ENCODE measurements around the gene E4F1.
"Not testable (repeated sequence)": the region's sequence is repeated elsewhere in the genome, so short reads cannot be mapped to it uniquely, and the experiment has no call there.

The E4F1 gene

DNA sequence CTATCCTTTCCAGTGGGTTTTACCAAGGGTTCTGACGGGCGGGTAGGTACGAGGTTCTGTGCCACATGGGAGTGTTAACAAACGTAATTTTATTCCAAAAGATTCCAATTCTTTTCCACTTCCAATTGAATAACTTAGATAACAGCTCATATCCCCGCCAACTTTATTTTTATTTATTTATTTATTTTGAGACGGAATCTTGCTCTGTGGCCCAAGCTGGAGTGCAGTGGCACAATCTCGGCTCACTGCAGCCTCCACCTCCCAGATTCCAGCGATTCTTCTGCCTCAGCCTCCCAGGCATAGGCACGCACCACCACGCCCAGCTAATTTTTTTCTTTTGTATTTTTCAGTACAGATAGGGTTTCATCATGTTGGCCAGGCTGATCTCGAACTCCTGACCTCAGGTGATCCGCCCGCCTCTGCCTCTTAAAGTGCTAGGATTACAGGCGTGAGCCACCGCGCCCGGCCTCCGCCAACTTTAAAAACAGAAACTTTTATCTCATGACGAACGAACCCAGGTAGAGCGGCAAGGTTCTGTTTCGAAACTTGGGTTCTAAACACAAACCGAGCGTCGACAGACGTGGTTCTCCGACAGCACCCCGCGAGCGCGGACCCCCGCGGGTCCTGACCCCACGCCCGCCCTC is 27.4 kb downstream of the E4F1 start:
- DNase-seq, result peak in 2 of 4 experiments; percentile 32 to 36

DNA sequence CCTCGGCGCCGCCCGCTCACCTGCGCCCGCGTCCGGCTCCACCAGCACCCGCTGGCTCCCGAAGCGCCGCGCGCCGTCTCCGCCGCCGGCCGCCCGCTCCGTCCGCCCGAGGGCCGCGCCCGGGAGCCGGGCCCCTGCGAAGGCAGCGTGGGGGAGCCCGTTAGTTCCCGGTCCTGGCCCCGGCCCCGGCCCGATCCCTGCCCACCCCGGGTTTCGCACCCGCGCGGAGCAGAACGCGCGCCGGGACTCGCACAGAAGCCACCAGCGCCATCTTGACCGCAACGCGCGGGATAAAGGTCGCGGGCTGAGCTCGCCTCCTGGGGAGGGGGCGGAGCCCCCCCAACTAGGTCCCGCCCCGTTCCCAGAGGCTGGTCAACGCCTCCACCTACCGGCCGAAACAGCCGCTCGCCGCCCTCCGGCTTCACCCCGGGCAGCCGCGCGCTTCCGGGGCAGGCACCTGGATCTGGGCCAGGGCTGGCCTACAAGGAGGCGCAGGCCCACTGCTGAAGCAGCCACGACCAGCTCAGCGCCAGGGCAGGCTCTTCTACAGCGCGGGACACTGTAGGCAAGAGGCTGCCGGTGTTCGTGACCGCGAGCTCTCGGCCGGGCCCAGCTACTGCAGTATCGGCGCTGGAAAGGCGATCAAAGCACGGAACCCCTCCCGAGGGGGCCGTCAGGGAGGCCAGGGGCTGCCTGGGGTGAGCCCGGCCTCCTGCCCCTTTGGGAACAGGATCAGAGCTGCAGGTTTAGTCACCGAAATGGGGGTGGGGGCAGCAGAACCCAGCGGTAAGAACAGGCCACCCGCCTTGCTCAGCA is 28.1 kb downstream of the E4F1 start, which contains the start of gene ECI1:
Gene ECI1 (minus strand): TSS at position 292 of the 816 bp plus-strand sequence. CDS start 21 bp downstream, at position 271.
- peak; percentile 97 to 99 (median 98) for DNase-seq

DNA sequence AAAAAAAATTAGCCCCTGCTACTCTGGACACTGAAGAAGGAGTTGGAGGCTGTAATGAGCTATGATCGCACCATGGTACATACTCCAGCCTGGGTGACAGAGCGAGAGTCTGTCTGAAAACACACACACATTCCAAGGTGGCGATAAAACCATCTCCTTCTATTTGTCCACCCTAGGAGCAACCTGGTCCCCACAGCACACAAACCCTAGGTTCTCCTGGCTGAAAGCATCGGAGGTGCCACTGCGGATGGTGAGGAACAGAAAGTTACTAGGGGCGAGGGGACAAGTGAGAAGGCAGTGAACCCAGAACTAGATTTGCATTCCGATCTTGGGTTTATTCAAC is 29.4 kb downstream of the E4F1 start:
- DNase-seq, result no peak

DNA sequence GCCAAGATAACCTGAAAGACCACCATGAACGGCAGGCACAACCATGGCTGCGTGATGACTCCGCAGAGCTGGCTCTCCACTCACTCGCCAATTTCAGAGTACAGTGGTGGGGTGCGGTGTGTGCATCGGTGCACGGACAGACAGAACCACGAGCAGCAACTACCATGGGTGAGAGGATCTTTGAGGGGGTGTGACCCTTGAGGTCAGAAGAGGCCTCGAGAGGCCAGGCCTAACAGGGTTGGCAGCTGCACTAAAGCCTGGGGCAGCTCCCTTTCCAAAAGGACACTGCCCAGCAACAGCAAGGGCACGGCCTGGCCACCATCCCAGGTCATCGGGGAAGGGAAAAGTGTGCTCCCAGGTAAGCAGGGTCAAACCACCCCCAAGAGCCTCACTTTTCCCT is 29.9 kb downstream of the E4F1 start:
- no peak for DNase-seq

DNA sequence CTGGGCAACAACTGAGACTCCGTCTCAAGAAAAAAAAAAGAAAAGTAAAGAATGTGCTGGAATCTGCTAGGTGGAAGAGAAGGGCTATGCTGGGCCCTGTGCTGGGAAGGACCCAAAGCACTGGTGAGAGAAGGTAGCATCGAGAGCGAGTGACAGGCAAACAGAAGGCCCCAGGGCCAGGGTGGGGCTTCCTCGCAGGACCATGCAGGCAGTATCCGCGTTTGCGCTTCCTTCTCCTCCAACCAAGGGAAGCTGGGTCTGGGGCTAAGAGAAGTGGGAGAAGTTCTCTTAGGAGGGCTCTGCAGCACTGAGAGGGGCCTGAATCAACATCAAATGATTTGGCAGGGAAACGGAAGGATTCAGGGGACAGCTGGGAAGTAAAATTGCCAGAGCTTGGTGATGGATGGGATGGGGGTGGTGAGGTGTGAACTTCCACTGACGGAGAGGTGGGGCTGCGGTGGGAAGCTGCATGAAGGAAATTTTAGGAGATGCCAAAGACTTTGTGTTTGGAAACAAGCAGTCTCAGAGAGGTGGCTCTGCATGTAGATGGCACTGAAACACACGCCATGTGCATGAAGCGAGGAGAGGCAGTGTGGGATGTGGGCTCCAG is 33.2 kb downstream of the E4F1 start:
- DNase-seq, result no peak

DNA sequence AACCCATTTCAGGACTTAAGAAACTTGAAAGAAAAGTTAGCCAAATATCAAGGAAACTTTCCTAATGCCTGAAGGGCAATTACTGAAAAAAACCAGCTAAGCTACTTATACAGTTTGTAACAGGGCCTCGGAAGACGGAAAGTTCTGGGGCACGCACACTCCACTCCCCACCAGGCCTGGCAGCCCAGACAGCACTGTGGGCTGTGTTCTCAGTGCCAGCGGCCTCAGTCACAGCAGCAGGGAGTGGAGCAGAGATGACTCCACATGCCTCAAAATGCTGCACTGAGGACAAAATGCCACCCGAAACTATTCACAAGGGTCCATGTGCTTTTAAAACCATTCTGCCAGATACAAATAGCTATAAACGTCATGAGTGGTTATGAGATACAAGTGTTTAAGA is 34.3 kb downstream of the E4F1 start:
- no peak for DNase-seq

DNA sequence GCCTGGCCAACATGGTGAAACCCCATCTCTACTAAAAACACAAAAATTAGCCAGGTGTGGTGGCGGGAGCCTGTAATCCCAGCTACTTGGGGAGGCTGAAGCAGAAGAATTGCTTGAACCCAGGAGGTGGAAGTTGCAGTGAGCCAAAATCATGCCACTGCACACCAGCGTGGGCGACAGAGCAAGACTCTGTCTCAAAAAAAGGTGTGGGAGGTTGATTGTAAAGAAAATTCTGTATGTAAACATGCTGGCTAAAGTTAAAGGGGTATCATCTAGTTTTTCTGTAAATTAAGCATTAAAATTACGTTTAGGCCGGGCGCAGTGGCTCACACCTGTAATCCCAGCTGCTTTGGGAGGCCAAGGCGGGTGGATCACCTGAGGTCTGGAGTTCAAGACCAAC is 35.1 kb downstream of the E4F1 start:
- peak in 1 of 4 experiments; percentile 7 for DNase-seq

DNA sequence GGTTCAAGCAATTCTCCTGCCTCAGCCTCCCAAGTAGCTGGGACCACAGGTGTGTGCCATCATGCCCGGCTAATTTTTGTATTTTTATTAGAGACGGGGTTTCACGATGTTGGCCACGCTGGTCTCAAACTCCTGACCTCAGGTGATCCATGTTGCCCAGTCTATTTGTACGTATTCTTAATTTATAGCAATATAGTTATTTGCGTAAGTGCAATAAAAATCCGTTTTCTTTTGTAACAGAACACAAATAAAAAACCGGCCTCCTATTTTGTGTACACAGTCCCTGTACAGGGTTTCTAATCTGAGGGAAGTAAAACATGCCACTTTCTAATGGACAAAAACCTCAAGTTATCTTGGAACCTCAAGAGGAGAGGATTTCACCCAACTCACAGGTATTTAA is 36.9 kb downstream of the E4F1 start:
- DNase-seq, result no peak

DNA sequence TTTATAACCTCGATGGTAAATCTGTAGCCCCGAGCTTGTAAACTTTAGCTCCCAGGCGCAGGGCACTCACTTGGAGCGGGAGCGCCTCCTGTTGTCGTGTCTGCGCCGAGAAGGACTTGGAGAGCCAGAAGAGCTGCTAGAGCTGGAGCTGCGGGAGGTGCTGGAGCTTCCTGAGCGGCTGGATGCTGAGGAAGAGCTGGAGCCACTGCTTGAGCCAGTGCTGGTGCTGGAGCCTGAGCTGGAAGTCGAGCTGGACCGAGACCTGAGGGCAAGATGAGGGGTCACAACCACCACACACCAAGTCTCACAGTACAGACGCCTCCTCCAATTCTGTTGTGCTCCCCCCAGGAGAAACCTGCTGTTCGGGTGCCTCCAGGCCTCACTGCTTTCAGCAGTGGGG is 39.6 kb downstream of the E4F1 start:
- not testable (repeated sequence) for DNase-seq

DNA sequence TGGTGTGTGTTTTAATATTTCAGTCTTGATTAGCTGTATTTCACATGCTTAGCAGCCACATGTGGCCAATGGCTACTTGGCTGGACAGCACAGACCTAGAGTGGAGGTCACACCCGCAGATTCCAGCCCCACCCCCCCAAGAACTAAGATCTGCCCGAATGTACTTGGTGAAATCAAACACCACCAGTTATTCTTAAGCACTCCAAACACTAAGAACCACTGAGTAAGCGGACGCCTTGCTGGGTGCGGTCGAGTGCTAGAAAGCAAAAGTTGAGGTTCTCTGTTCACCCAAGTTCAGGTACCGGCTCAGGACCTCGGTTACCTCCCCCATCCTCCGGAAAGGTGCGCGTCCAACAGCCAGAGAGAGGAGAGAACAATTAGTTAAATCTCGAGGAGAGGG is 43.5 kb downstream of the E4F1 start:
- not testable (repeated sequence) for DNase-seq

DNA sequence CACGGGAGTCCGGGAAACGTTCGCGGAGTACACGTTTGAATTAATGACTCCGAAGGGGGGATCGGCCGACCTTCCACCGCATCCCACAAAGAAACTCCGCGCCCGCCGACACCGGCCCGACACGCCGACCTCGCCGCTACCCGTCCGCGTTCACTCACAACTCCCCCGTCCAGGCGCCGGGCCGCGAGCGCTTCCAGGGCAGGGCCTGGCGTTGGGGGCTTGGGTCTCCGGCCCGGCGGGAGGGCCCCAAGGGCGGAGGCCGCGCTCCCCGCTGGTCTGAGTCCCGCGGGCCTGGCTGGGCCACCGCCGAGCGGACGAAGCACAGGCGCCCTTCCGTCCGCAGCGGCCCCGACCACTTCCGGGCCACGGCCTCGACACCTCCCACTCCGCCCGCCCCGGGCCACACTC is 44.1 kb downstream of the E4F1 start:
- DNase-seq, result not testable (repeated sequence)

DNA sequence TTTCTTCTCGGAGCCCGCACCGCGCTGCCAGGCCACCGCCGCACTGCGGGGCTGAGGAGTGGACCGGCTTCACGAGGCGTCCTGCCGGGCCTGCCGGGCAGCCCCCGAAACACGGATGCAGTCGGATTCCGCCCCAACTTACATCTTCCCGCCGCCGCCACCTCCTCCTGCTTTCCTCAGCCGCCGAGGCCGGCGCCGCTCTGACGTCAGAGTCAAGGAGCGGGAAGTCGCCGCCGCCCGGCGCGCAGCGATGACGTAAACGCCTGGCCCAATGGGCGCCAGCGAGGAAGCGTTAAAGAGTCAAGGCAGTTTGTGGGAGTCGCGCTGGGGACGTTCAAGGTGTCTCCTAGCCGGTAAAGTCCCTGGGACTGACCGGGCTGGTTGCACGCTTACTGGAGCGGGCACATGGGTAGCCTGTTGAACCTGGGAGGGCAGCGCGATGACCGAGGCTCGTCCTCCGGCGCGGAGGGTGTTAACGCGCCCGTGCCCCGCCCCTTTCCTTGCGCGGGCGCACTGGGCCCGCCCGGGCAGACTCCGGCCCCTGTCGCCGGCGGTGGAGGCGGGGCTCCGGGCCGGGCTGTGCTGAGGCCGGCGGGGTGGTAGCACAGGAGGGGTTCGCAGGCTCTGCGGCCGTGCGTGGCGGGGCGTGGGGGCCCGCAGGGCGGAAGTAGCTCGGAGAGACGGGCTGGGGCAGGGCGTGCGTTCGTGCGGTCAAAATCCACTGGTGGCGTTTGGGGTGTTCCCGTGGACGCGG is 44.7 kb downstream of the E4F1 start, which contains the start of gene RNPS1:
Gene RNPS1 (minus strand): TSS at position 214 of the 754 bp plus-strand sequence. CDS start 3,483 bp downstream, outside the sequence.
- peak; percentile 98 to 99 (median 98) for DNase-seq

DNA sequence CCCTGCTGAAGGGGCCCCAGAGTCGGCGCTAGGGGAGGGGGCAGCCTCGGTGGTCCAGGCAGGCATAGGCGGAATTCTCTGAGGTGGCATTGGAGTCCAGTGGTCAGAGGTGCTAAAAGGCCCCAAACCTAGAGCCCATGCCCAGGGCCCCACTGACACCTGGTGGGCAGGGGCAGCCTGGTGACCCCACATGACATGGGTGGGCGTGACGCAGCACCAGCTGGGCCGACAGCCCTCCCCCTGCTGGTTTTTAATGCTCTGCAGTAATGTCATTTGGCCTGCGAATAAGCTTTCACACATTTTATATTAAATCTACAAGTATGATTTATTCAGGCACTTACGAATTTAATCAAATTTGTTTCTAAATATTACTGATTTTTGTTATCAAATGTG is 46.7 kb downstream of the E4F1 start:
- DNase-seq, result no peak

DNA sequence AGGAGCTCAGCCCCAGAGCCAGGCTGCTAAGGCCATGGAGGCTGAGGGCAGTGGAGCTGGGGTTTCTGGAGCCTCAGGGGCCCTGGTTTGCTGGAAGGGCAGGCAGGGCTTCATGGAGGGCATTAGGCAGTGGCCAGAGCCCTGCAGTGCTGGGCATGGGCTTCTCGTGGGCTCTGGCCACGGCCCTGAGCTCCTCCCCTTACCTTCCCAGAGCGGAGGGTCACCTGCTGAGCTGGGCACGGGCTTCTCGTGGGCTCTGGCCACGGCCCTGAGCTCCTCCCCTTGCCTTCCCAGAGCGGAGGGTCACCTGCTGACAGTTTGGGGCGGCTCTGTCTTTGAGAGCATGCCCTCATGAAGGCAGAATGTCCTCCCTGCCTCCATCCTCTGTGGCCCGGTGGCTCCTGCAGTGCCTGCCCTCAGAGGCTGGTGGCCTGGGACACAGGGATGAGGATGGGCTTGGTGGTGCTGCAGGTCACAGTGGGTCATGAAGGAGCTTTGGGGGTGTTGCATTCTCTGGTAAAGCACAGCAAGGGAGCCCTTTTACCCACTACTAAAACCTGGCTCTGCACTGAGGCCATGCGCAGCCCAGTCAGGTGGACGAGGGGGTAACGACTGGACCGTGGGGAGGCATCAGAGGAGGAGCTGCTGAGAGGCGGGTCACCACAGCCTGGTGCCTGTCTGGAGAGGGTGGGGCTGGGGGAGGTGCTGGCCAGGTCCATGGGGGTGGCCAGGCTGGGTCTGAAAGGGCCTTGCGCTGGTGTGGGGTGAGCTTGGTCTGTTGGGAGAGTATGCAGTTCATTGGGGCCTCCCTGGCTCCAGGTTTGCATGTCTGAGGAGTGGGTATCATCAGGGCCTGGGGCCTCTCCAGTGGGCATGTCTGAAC is 47.4 kb downstream of the E4F1 start:
- DNase-seq, result no peak

DNA sequence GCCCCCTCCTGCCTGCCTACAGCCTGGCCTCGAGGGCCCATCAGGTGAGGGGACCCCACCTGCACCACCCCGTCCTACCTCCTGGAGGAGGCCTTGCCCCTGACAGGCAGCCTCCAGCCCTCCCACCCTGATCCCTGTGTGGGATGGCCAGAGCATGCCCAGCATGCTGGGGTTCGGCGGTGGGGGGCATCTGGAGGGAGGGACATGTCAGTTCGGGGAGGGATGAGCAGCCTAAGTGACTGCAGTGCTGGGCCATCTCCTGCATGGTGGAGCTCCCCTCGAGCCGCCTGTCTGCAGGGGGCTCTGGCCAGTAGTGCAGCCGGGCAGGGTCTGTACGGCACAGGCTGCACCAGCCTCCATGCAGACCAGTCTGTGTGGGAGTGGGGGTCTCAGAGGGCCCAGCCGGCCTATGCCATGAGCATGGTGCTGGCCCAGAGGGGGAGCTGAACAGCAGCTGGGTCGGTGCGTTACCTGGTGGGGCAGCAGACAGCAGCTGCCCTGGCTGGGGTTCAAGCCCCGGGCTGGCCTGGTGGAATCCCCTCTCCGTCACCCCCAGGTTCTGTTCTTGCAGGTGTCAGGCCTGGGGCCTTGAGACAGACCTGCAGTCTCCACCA is 48.6 kb downstream of the E4F1 start:
- DNase-seq, result no peak

DNA sequence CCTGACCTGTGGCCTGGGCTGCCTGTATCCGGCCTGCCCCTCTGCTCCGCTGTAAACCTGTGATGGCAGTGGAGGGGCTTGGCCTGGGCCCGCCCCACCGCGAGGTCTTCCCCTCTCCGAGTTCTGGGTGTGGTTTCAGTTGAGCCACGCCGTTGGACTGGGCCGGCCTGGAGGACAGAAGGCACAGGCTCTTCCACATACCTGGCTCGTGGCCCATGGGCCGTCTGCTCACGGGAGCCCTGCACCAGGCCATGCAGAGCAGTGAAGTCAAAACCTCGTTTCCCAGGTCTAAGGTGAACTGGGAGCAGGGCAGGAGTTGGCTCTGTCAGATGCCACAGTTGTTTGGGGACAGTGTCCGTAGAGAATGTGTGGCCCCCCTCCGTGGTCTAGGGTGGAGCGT is 50.1 kb downstream of the E4F1 start:
- no peak for DNase-seq

DNA sequence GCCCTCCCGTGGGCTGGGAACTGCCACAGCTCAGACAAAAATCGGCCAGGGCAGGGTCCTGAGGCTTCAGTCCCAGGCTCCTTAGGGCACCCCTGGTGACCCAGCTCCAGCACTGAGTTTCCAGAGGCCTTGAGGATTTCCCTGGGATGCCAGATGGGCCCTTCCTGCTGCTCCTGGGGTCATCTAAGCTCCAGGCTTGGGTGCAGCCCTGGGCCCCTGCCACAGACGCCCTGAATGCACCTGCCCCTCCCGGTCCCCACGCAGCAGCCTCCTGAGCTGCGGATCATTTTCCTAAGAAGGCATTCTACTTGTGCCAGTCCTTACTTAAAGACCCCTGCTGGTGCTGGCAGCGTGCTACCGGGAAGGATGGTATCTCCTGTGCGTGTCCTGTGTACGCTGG is 50.5 kb downstream of the E4F1 start:
- DNase-seq, result no peak

DNA sequence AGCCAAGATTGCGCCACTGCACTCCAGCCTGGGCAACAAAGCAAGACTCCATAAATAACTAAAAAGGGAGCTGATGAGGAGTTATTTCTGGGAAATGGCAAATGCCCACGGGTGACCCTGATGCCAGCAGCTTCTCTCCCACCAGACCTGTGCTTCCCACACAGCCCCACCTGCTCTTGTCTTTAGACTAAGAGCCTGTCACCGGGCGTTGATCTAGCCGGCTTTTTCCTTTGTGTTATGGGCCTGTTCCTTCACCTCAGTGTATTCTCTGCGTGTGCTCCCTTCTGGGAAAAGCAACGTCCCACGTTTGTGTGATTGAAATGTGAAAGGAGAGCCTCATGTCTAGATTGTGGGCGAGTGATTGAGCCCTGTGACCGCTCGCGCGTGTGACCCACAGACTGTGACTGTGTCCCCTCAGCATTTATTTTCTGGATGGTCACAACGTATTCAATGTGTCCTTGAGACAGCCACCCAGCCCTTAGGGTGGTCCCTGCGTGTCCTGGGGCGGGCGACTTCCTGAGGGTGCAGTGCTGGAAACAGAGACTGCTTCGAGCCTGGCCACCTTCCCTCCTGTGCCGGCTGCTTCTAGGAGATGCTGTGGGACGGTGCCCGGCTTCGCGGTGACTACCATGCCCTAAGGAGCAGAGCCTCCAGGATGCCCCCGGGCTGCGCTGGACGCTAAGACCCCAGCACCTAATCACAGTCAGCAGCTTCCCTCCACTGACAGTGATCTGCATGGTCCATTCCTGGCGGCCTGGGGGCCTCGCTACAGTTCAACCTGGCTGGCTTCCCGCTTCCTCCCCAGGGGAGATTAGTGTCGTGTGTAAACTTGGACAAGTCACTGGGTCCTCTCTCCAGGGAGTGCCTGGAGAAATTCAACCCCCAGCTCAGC is 52.3 kb downstream of the E4F1 start:
- no peak for DNase-seq

DNA sequence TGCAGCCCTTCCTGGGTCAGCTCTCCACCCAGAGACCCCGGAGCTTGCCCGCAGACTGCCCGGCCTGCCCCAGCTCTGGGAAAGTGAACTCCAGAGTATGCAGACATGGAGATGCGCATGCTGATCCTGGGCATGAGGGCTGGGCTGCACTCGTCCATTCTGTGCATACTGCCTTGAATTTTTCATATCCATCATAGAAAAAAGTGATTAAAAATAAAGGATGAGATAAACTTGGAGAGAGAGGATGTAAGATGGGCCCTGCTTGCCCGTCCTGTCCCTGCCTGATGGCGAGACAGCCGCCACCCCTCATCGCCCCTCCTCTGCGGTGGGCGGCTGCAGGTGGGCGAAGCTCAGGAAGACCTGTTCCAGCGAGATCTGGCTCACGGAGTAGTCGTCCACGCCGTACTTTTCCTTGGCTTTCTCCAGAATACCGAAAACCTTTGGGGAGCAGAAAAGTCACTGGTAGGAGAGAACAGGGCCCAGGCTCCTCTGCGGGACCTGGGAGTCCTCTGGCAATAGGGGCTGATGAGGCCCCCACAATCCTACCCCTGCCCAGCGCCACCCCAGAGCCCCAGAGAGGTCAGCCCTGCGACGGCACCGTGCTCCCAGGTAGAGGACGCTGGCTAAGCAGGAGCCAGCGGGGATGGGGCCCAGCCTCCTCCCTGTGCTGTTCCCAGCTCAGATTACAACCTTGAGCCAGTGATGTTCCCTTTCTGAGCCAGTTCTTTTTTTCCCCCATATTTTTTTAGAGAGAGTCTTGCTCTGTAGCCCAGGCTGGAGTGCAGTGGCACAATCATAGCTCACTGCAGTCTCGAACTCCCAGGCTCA is 53.2 kb downstream of the E4F1 start:
- DNase-seq, result no peak
